ENCODE results near the gene RAB3GAP1.

DNA sequence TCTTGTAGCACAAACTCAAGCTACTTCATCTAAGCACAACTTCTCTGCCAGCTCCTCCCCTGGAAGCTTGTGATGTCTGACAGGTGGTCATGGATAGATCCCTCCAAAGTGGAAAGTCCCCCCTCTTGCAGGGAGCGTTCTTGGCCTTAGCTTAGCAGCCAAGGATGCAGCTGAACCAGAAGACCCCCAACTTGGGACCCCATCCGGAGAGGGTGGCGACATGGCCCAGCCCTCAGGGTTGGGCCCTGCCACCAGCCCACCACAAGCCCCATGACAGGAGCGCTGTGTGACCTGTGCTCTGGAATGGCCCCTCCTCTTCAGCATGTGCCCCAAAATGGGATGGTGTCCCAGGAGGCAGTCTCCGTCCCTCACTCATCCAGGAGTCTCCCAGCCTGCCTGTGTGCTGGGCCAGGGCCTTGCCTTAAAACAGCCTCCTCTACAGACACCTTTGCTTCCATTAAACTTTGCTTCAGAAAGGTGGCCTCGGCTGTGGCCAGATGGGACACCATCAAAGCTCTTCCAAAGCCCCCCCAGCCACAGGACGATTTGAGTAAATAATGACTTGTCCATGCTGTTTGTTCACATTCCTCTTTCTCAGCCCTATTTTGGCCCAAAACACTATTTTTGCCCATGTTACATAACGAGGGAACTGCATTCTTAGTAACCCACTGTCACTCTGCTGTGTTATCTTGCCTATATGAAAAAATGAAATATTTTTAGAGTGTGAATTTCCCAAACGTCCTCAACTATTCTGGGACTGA, 122.1 kb downstream of the RAB3GAP1 start:
- TF ChIP-seq CTCF (IDR thresholded peaks at IDR 0.05) (no peak), ZFX (IDR thresholded peaks at IDR 0.05; ENCODE audit: borderline replicate concordance) (no peak)

Data from 22Rv1 (cell line).